ENCODE data around the gene ZNF598. TPM values are rescaled to one million over a fixed set of nuclear protein-coding genes. Genes with fewer than 3 reads are reported as not detected.

Gene ZNF598
- polyA plus RNA-seq, 1 experiment, result 8.2 TPM

GRCh38 chr16:2031081-2031577, 21.5 kb upstream of the ZNF598 start:
- no peak for TF ChIP-seq CTCF (IDR thresholded peaks at IDR 0.05; ENCODE audit: low read depth, low read length)
- Histone ChIP-seq H3K9me3 (ENCODE audit: control insufficient read depth, insufficient read depth, low read length) (no peaks in the 10 kb centered on the region; the same call in 1 of the 2 replicates), H3K27ac (ENCODE audit: low read depth, low read length) (no peak overlapping the region), H3K4me3 (ENCODE audit: low read depth, low read length) (no peak overlapping the region), H3K27me3 (ENCODE audit: control insufficient read depth, insufficient read depth, low read length) (no peaks in the 10 kb centered on the region)
- POLR2A ChIA-PET, result no interaction called here
- no peak for DNase-seq (ENCODE audit: low read depth, low spot score)
- CTCF ChIA-PET, result no interaction called here

GRCh38 chr16:2030036-2030435, 20.4 kb upstream of the ZNF598 start:
- DNase-seq (ENCODE audit: low read depth, low spot score), result no peak
- Histone ChIP-seq H3K27ac (ENCODE audit: low read depth, low read length) (no peak overlapping the region), H3K4me3 (ENCODE audit: low read depth, low read length) (no peak overlapping the region), H3K27me3 (ENCODE audit: control insufficient read depth, insufficient read depth, low read length) (no peaks in the 10 kb centered on the region), H3K9me3 (ENCODE audit: control insufficient read depth, insufficient read depth, low read length) (no peaks in the 10 kb centered on the region; the same call in 1 of the 2 replicates)
- ChIA-PET CTCF (no interaction called here), POLR2A (no interaction called here)
- no peak for TF ChIP-seq CTCF (IDR thresholded peaks at IDR 0.05; ENCODE audit: low read depth, low read length)

GRCh38 chr16:2029350-2029749, 19.7 kb upstream of the ZNF598 start:
- ChIA-PET CTCF (no interaction called here), POLR2A (no interaction called here)
- DNase-seq (ENCODE audit: low read depth, low spot score), result no peak
- no peak overlapping the region for H3K4me3 ChIP-seq (ENCODE audit: low read depth, low read length)
- H3K27ac ChIP-seq (ENCODE audit: low read depth, low read length), result no peak overlapping the region
- TF ChIP-seq CTCF (IDR thresholded peaks at IDR 0.05; ENCODE audit: low read depth, low read length), result no peak
- H3K27me3 ChIP-seq (ENCODE audit: control insufficient read depth, insufficient read depth, low read length), result no peaks in the 10 kb centered on the region
- no peaks in the 10 kb centered on the region; the same call in 1 of the 2 replicates for H3K9me3 ChIP-seq (ENCODE audit: control insufficient read depth, insufficient read depth, low read length)

- no peaks in the 10 kb centered on the region for H3K27me3 ChIP-seq (ENCODE audit: control insufficient read depth, insufficient read depth, low read length)
- no peak for DNase-seq (ENCODE audit: low read depth, low spot score)
- CTCF ChIA-PET, result interaction anchor here (1.8 kb wide), 1 partner anchor 112 kb away, joined by 8 read pairs; no protein-coding TSS in a partner anchor
- no peak overlapping the region for H3K4me3 ChIP-seq (ENCODE audit: low read depth, low read length)
- POLR2A ChIA-PET, result interaction anchor here (1.7 kb wide), 1 partner anchor 126 kb away, joined by 11 read pairs; the partner anchor contains the start of gene TRAF7
- TF ChIP-seq CTCF (IDR thresholded peaks at IDR 0.05; ENCODE audit: low read depth, low read length), result no peak
- no peaks in the 10 kb centered on the region; the same call in 1 of the 2 replicates for H3K9me3 ChIP-seq (ENCODE audit: control insufficient read depth, insufficient read depth, low read length)
- H3K27ac ChIP-seq (ENCODE audit: low read depth, low read length), result no peak overlapping the region
Measured at GRCh38 chr16:2028620-2029220, 19.1 kb upstream of the ZNF598 start.

GRCh38 chr16:2028146-2028545, 18.5 kb upstream of the ZNF598 start:
- H3K4me3 ChIP-seq (ENCODE audit: low read depth, low read length), result peak overlapping the region; percentile 72
- DNase-seq (ENCODE audit: low read depth, low spot score), result no peak
- no peak overlapping the region for H3K27ac ChIP-seq (ENCODE audit: low read depth, low read length)
- H3K27me3 ChIP-seq (ENCODE audit: control insufficient read depth, insufficient read depth, low read length), result no peaks in the 10 kb centered on the region
- ChIA-PET POLR2A (interaction anchor here (1.7 kb wide), 1 partner anchor 127 kb away, joined by 11 read pairs; the partner anchor contains the start of gene TRAF7), CTCF (interaction anchor here (1.8 kb wide), 1 partner anchor 112 kb away, joined by 8 read pairs; no protein-coding TSS in a partner anchor)
- no peaks in the 10 kb centered on the region; the same call in 1 of the 2 replicates for H3K9me3 ChIP-seq (ENCODE audit: control insufficient read depth, insufficient read depth, low read length)
- TF ChIP-seq CTCF (IDR thresholded peaks at IDR 0.05; ENCODE audit: low read depth, low read length), result no peak
